NCI-H2107 (cell line): ENCODE data around the gene CAB39.
"Not testable (repeated sequence)": the region's sequence is repeated elsewhere in the genome, so short reads cannot be mapped to it uniquely, and the experiment has no call there.

Source experiments
- DNase-seq: peaks from one replicate; lab custom pipeline; 2025; lab: John Stamatoyannopoulos, UW

Gene CAB39

DNA sequence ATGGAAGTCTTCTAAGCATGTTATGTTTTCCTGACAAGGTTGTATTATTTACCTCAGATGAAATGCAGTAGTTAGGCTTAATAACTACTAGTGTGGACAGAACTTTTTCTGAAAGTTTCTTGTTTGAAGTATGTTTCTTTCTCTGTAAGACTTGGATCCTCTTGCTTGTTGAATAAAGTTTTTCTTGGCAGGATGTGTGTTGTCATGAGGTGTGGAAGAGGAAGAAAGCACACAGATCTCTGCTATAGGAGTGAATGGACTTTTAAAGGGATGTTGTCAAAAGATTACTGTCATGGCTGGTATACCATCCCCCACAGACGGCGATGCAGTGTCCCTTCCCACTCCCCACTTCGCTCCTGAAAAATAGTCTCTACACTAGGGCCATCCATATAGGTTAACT lies 2.6 kb downstream of the CAB39 start:
- no peak for DNase-seq

DNA sequence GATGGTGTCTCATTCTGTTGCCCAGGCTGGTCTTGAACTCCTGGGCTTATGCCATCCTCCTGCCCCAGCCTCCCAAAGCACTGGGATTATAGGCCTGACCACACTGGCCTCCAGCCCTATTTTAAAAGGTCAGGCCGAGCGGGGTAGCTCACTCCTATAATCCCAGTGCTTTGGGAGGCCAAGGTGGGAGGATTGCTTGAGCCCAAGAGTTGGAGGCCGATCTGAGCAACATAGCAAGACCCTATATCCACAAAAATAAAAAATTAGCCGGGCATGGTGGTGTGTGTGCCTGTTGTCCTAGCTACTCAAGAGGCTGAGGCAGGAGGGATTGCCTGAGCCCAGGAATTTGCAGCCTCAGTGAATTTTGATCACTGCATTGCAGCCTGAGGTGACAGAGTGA lies 3.9 kb downstream of the CAB39 start:
- no peak for DNase-seq

DNA sequence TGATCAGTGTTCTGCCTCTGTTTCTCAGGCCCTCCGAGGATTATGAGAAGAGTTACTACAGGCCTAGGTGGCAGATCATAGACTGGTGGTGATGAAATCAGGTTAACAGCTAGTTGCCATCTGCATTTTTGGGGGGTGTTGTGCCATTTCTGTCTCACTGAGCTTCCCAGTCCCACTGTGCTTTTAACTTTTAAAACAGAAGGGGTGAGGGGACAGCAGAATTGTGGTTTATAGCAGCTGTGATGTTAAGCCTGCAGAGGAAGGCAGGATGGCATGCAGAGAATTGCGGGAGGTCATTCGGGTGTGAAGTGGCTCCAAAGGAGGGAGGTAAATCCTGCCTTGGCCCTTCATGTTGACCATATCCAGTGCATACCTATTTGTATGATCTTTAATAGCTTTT lies 5.0 kb downstream of the CAB39 start:
- DNase-seq: no peak

DNA sequence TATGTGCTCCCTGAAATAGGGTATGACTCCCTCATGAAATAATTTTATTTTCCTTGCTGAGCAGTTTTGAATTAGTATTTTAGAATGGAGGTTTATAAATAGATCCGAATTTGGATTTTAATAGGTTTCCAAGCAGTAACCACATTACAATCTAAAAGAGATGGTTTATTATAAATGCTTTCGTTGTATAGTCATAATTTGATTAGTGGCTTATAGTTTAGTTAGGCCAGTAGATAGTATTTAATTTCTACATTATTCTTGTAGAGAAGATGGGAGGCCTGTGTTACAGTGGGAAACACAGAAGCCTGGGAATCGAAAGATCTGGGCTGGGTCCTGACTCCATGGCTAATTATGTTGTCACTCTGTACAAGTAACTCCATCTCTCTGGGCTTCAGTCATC lies 6.7 kb downstream of the CAB39 start:
- DNase-seq: no peak

DNA sequence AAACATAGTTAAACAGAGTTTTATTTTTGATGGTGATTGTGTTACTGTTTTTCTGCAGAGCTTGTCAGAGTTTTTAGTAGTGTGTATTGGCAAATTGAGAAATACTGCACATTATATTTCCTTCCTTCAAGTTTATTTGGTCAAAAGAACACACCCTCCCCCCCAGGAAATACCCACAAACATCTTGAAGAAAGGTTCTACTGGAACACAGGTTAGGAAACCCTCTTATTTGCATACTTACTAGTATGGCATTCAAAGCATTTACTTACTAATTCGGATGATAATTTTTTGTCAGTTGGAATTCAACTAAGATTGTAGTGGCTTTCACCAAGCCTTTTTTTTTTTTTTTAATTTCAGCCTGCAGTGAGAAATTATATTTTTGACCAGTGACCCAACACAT lies 9.1 kb downstream of the CAB39 start:
- no peak for DNase-seq

DNA sequence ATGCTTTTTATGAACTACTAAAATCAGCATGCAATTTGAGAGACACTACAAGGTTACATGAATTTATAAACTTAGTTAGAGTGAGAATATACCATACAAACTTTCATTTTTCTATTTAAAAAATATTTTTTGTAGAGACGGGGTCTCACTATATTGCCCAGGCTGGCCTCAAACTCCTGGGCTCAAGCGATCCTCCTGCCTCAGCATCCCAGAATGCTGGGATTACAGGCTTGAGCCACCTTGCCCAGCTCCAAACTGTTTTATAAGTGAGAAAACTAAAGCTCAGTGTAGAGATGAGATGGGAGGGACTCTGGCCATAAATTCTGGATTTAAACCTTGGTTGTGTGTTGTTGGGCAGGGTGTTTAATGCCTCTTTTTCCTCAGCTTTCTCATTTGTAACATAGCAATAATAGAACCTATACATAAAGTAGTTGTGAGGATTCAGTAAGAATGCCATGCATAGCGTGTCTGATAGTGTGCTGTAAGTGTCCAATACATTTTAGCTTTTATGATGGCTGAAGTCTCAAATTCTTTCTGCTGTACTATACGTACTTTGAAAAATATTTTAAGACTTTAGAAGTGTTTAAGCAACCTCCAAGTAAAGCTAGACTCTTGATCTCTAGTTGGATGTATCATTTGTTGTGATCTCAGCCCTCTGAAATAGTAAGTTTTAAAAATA lies 9.7 kb downstream of the CAB39 start:
- no peak for DNase-seq

DNA sequence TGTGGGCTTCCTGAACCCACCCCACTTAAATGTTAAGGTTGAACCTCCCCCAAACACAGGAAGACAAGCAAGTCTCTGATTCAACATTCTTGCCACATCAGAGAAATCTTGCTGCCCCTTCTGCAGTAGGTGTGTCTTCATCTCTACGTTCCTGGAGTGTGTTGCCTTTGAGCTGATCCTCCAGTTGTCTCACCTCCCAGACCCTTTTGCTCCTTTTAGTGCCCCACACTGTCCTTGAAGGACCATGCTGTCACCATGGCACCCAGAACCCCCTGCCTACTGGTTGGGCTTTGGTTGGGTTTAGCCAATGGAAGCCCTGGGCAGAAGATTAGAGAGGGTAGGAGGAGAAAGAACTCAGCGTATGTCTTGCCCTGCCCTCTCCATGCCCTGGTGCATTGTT lies 10.7 kb downstream of the CAB39 start:
- DNase-seq: no peak

DNA sequence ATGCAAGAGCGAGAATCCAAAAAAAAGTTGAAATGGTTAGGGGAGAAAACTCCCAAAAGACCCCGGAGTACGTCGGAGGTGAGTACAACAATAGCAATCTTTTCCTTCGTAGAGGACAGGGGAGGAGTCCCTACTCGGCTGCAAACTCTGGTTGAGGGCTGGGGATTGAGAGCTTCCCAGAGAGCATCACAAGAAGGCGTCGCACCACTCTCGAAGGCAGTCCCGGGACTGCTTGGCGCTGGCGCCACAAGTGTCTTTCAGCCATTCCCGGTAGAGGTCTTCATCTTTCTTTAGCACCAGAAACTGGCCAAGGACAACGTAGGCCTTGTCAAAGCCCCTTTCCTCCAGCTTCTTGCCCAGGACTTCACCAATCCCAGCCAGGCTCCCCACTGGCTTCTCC lies 12.3 kb downstream of the CAB39 start:
- not testable (repeated sequence) for DNase-seq

DNA sequence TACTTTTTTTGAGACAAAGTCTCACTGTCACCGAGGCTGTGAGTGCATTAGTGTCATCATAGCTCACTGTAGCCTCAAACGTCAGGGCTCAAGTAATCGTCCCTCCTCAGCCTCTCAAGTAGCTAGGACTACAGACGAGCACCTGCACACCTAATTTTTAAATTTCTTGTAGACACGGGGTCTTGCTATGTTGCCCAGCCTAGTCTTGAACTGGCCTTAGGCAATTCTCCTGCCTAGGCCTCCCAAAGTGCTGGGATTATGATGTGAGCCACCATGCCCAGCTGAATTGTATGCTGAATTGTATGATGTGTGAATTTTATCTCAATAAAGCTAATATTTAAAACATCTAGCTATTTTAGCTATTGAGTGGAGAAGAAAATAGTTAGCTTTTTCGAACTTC lies 18.9 kb downstream of the CAB39 start:
- DNase-seq: no peak

DNA sequence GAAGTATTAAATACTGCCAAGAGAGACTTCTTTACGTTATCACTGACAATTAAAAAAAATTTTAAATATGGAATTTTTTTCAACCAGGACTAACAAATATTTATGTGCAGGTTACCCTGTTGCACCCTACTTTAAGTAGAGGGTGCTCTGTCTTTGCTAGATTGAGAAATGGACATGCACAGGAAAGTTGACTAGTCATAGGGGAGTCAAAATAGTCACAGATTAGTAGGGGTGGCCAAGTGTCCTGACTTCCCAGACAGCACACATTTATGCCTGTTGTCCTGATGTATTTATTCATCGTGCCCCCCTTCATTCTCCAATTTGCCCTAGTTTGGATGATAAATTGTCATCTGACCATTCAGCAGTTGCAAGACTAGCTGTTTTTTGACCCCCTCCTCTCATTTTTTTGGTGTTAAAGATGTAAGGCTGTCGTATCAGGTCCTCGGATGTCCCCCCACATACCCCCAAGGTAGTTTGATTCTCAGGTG lies 20.3 kb downstream of the CAB39 start:
- no peak for DNase-seq

DNA sequence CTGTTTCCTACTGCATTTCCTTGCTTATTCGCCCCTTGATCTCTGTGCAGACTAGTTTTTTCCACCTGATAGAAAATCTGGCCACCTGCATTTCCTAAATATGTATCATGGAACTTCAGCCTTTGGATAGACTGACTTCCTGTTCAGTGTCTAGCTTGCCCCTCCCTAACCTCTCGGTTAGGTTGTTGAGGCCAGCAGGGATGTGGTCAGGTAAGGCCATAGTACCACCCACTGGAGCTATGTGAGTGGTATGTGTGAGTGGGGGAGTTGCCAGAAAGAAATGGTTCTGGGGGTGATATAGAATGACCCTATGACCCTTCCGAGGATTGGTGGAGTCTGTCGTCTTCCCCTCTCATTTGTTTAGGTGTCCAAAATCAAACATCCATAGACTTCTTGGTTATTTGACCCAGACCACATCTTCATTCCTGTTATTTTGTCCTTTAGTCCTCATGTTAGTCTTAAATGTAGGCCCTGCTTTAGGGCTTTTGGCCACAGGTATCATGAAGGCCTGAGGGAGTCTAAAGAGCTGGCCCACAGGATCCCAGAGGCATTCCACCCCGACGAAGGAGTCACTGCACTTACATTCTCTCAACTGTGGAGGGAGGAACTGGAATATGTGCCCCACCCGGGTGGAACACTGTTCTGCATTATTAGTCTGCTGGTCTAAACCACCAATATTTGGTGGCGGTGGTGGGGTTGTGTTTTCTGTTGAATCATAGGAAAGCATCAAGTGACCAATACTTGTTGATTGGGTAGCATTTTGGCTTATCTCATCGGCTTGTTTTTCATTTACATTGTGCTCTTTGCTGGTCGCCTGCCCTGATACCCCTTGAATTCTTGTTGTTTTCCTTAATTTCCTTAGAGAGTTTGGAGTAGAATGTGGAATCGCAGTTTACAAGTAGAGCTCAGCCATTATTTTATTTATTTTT lies 21.9 kb downstream of the CAB39 start:
- DNase-seq: no peak

DNA sequence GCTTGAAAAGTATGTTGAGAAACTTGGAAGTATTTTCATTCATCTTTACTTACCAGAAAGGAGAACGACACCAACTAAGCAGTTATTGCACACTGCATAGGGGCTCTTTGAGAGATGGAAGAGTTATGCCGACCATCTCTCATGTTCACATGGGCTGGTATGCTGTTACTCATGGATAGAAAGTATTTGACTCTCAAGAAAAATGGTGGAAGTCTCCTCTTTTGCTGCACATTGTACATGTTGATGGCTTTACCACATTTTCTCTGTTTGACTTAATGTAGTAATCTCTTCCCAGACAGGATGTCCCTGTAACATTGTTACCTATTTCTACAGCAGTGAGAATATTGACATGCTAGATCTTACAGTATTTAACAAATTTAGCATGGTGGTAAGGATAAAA lies 23.2 kb downstream of the CAB39 start:
- DNase-seq: no peak

DNA sequence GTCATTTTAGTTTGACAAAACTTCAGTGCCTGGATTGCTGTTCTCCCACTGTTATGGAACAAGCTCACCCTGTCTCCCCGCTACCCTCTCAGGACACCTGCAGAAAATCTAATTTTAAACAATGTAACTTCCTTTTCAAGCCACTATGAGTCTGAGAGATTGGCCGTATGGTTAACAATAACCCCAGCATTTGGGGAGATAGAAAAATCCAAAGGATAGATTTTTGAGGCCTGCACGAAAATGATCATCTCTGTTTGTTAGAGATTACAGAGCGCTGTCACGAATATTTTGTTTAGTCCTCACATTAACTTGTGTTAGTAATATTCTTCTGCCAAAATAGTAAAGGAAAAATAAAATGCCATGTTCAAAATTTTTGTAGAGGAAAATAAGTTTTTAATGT lies 24.7 kb downstream of the CAB39 start:
- no peak for DNase-seq

DNA sequence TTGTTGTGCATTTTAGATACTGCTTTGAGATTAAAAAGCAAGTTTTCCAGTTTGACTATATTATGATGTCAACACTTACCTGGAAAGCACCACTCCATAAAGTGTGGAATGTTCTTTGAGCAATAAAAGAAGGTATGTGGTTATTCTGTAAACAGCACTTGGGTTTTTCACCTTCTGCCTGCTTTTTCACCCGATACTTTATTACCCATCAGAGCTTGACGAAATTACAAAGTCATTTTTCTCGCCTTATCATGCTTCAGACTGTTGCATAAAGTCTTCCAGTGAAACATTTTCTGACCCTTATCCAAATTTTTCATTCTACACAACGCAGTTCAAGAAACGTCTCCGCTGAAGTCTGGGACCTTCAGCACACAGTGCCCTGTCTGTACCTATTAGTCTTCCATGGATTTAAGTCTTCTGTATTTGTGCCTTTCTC lies 25.2 kb downstream of the CAB39 start:
- no peak for DNase-seq

DNA sequence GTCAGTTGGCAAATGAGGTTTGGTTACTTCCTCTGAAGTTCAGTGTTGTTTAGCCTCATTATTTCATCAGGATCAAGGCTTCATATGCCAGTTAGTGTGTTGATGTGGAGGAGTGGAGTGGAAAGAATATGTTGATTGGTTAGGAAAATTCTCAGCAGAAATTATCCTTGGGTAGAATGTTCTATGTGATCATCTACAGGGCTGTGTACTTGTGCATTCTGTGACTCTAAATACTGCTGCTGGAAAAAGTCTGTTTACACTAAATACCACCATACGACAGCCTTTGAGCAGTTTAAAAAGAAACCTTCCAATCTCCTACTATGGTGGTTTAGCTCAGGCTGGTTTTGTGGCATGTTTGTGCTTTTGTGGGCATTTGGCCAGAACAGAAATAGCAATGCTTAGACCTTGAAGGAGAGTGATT lies 25.8 kb downstream of the CAB39 start:
- no peak for DNase-seq

DNA sequence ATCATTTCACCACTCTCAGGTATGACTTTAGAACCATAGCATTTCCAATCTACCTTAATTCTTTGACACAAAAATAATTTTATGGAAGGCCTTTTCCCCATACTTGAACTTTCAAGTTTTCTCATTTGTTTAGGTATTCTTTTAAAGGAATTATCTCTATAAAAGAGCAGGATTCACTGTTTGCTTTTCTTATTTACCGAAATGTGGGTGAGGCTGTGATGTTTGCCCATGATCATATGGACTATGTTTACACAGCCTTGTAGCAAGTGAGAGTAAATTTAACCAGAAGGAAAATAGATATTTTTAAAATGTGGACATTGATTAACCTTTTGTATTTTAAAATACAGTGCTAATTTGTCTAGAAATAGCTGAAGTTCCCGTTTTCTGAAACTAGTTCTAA lies 26.3 kb downstream of the CAB39 start:
- DNase-seq: no peak

DNA sequence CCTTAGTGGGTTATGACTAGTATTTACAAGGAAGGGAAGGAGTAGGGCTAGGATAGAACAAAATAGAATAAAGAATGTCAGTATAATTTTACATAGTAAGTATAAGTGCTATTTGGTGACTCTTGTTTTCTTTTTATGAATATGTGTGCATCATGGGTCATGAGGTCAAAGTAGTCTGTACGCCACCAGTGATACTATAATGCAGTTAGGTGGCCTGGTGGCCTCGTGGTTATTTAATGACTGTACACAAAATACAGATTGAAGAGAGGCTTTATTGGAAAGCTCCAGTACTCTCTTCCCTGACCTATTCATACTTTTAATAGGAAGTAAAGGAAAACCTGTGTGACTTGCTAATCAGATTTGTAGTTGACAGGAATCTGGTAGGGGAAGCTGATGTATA lies 27.3 kb downstream of the CAB39 start:
- no peak for DNase-seq

DNA sequence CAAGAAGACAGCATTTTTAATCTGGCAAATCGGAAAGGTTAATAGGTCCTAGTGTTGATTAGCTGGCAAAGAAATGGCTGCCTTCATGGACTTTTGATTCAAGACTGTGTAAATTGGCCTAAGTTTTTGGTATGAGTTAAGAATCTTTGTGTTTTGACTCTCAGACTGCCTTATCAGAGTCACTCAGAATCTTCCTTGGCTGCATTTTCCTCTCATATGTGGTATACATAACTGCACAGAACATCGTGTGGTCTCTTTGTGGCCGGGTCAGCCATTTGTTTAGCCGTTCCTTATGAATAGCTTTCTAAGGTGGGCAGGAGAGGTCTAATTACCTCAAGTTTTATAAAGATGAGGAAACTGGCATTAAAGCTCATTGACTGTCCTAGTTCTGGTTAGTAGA lies 30.1 kb downstream of the CAB39 start:
- DNase-seq: no peak

DNA sequence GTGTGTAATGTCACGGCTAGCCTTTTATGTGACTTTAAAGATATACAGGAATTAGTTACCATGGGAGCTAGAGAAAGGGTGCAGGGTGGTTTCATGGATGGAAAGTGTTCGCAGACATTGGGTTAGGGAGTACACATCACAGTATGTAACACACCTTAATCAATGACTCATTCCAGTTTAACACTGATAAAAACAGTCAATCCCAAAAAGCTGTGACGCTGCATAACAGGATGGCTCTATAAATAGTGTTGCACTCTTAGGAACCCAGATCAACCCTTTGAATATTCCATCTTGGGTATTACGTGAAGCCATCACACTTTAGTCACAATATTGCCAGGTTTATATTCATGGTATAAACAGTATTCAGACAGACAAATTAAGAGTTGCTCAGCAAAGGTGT lies 33.6 kb downstream of the CAB39 start:
- no peak for DNase-seq

DNA sequence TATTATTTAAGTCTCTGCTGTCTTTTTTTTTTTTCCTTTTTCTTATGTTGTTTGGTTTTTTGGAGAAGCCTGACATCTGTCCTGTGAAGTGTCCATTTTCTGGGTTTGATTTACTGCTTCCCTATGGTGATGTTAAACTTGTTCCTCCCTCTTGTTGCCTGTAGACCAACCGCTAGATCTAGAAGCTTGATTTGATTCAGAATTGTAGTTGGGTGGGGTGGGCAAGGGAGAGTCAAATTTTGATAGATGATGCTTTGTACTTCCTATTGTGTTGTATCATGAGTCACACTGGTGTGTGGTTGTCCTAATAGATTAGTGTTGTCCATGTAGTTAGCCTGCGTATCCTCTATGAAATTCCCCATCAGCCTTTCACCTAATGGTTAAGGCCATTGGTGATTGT lies 35.4 kb downstream of the CAB39 start:
- DNase-seq: no peak

DNA sequence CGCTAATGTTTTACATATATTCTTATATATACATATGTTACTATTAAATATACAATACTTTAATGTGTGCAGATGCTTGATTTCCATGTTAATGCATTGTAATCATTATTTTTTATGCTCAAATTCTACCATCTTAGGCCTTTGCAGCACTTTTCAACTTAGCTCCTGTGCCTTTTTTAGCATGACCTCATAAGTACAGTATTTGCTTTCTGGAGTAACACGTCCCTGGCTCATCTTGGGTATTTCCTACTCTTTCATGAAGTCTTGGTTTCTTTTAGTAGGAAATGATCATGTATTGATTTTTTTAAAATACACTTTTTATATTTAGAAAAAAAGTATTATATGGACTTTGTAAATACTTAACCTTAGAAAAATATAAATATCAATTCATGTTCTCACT lies 36.5 kb downstream of the CAB39 start:
- no peak for DNase-seq

DNA sequence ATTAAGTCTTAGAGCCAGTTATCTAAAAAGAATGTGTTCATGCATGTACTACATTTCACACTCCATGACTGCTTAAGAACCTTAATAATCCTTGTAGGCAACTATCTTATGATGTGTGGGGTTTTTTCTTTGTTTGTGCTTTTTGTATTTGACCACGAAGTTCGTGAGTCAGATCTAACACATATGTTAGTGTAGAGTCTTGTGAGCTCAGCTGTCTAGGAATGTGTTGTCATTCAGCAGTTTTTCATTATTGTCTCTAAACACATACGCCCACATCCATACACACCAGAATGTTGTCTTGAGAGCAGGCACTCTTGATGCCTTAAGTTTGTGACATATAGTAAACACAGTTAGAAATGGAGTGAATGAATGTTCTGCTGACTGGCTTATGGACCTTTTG lies 38.4 kb downstream of the CAB39 start:
- no peak for DNase-seq

DNA sequence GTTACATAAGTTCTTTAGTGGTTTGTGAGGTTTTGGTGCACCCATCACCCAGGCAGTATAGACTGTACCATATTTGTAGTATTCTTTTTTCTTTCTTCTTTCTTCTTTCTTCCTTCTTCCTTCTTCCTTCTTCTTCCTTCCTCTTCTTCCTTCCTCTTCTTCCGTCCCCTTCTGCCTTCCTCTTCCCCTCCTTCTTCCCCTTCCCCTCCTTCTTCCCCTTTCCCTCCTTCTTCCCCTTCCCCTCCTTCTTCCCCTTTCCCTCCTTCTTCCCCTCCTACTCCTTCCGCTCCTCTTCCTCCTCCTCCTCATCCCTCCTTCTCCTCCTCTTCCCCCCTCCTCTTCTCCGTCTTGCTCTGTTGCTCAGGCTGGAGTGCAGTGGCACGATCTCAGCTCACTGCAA lies 41.6 kb downstream of the CAB39 start:
- DNase-seq: no peak
